Measurements from ENCODE around the gene RET.

RET gene

GRCh38 chr10:43102063-43102828 lies 25.4 kb downstream of the RET start:
- Histone ChIP-seq H3K4me3 (ENCODE audit: low read length) (no peak overlapping the region), H3K4me1 (ENCODE audit: low read length) (peaks cover 5% of the 10 kb centered on the region; the same call in 1 of the 2 replicates), H2AFZ (ENCODE audit: low read depth, low read length) (no peak overlapping the region), H3K9ac (ENCODE audit: low read length) (no peak overlapping the region), H3K27me3 (ENCODE audit: low read depth, low read length) (no peaks in the 10 kb centered on the region), H3K4me2 (ENCODE audit: low read length) (no peak overlapping the region), H3K79me2 (ENCODE audit: low read length) (no peaks in the 10 kb centered on the region), H3K9me3 (ENCODE audit: insufficient read depth, low read length) (no peaks in the 10 kb centered on the region), H4K20me1 (ENCODE audit: insufficient read depth, low read length) (no peaks in the 10 kb centered on the region), H3K27ac (ENCODE audit: low read length) (no peak overlapping the region), H3K36me3 (replicated peaks; ENCODE audit: low read depth, low read length) (no peaks in the 10 kb centered on the region)
- TF ChIP-seq EZH2phosphoT487 (IDR thresholded peaks at IDR 0.05; ENCODE audit: low read depth): no peak
- TF ChIP-seq, protein P1, sequence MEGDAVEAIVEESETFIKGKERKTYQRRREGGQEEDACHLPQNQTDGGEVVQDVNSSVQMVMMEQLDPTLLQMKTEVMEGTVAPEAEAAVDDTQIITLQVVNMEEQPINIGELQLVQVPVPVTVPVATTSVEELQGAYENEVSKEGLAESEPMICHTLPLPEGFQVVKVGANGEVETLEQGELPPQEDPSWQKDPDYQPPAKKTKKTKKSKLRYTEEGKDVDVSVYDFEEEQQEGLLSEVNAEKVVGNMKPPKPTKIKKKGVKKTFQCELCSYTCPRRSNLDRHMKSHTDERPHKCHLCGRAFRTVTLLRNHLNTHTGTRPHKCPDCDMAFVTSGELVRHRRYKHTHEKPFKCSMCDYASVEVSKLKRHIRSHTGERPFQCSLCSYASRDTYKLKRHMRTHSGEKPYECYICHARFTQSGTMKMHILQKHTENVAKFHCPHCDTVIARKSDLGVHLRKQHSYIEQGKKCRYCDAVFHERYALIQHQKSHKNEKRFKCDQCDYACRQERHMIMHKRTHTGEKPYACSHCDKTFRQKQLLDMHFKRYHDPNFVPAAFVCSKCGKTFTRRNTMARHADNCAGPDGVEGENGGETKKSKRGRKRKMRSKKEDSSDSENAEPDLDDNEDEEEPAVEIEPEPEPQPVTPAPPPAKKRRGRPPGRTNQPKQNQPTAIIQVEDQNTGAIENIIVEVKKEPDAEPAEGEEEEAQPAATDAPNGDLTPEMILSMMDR (IDR thresholded peaks at IDR 0.05; ENCODE audit: low read depth, low read length): no peak

GRCh38 chr10:43105102-43105955 lies 28.5 kb downstream of the RET start:
- H3K4me3 ChIP-seq (ENCODE audit: low read length): peak overlapping the region; percentile 74
- peak overlapping the region; percentile 87 for H2AFZ ChIP-seq (ENCODE audit: low read depth, low read length)
- no peak overlapping the region for H3K27ac ChIP-seq (ENCODE audit: low read length)
- H3K4me1 ChIP-seq (ENCODE audit: low read length): peaks cover 11% of the 10 kb centered on the region
- no peaks in the 10 kb centered on the region for H4K20me1 ChIP-seq (ENCODE audit: insufficient read depth, low read length)
- peak overlapping the region; percentile 89 for H3K4me2 ChIP-seq (ENCODE audit: low read length)
- TF ChIP-seq EZH2phosphoT487 (IDR thresholded peaks at IDR 0.05; ENCODE audit: low read depth): no peak
- TF ChIP-seq, protein P1 (IDR thresholded peaks at IDR 0.05; ENCODE audit: low read depth, low read length): peak; percentile 79
- H3K9ac ChIP-seq (ENCODE audit: low read length): no peak overlapping the region
- H3K79me2 ChIP-seq (ENCODE audit: low read length): no peaks in the 10 kb centered on the region
- H3K9me3 ChIP-seq (ENCODE audit: insufficient read depth, low read length): no peaks in the 10 kb centered on the region
- no peaks in the 10 kb centered on the region for H3K36me3 ChIP-seq (replicated peaks; ENCODE audit: low read depth, low read length)
- H3K27me3 ChIP-seq (ENCODE audit: low read depth, low read length): no peaks in the 10 kb centered on the region

DNA sequence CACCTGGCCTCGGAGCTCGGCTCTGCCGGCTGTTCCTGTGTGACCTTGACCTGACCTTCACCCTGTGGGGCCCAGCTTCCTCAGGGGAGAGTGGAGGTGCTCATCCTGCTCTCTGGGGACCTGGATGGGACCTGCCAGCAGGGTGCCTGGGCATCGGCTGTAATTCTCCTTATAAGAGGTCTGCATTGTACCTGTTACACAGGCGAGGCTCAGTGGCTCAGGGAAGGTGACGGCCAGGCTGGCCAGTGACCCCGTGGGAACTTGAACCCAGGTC lies 29.0 kb downstream of the RET start:
- no peaks in the 10 kb centered on the region for H4K20me1 ChIP-seq (ENCODE audit: insufficient read depth, low read length)
- H2AFZ ChIP-seq (ENCODE audit: low read depth, low read length): no peak overlapping the region
- H3K4me3 ChIP-seq (ENCODE audit: low read length): peak overlapping the region; percentile 74; the same call in 1 of the 2 replicates
- H3K4me1 ChIP-seq (ENCODE audit: low read length): peaks cover 15% of the 10 kb centered on the region
- H3K79me2 ChIP-seq (ENCODE audit: low read length): no peaks in the 10 kb centered on the region
- no peak overlapping the region for H3K27ac ChIP-seq (ENCODE audit: low read length)
- H3K9me3 ChIP-seq (ENCODE audit: insufficient read depth, low read length): no peaks in the 10 kb centered on the region
- TF ChIP-seq EZH2phosphoT487 (IDR thresholded peaks at IDR 0.05; ENCODE audit: low read depth): no peak
- TF ChIP-seq, protein P1 (IDR thresholded peaks at IDR 0.05; ENCODE audit: low read depth, low read length): no peak
- no peaks in the 10 kb centered on the region for H3K36me3 ChIP-seq (replicated peaks; ENCODE audit: low read depth, low read length)
- H3K27me3 ChIP-seq (ENCODE audit: low read depth, low read length): no peaks in the 10 kb centered on the region
- no peak overlapping the region for H3K9ac ChIP-seq (ENCODE audit: low read length)
- H3K4me2 ChIP-seq (ENCODE audit: low read length): peak overlapping the region; percentile 89

Data from OCI-LY3 (cell line).